ENCODE results near the gene CDC37L1. TPM values are rescaled to one million over a fixed set of nuclear protein-coding genes. Genes with fewer than 3 reads are reported as not detected.
A peak's percentile ranks its signal among the peaks of the same experiment; 100 is the strongest.

The CDC37L1 gene
- total and polyA plus RNA-seq, 2 experiments from 2014 or later = 26.9 to 29.6 TPM

DNA sequence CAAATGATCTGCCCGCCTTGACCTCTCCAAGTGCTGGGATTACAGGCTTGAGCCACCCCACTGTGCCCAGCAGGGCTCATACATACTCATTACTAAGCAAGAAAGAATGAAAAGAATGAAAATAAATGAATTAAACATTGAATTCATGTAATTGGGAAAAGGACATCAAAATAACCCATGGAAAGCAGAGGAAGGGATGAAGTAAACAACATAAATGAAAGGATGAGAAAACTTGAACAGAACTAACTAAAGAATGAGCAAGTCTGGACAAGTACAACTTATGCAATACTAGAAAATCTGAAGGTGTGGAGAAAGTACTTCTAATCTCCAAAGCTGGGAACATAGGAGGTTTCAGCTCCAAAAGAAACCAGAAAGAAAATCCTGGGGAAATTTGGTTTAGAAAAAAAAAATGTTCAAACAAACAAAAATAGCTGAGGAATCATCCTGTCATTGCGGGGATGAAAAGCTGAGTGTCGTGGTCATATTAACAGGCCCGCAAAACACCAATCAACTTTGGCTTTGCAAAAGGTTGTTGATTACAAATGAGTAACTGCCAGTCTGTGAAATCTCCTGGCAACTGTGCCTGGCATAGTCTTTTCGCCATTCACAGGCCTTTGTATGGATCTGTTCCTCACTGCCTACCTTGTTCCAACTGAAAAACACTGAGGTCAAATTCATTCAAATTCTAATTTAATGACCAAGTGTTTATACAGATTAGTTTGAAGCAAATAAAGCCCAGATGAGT is 63.9 kb downstream of the CDC37L1 start:
- Mint-ChIP-seq H3K4me3 (peak overlapping the region; percentile 84), H3K36me3 (ENCODE audit: low read depth) (no peaks in the 10 kb centered on the region; the same call in 2 of the 3 replicates), H3K27me3 (ENCODE audit: insufficient read depth, low read depth, poor library complexity) (peaks cover 13% of the 10 kb centered on the region), H3K27ac (0 out of 2 replicates have a peak overlapping the region, but pooled peaks have one; percentile 1), H3K4me1 (peaks cover 32% of the 10 kb centered on the region), H3K9me3 (no peaks in the 10 kb centered on the region; the same call in 2 of the 3 replicates)
- Histone ChIP-seq H3K79me2 (replicated peaks; ENCODE audit: insufficient read depth) (peaks cover 20% of the 10 kb centered on the region), H3K4me3 (peak overlapping the region; percentile 10), H3K27me3 (ENCODE audit: insufficient read depth) (no peaks in the 10 kb centered on the region), H3K27ac (ENCODE audit: low read depth) (peak overlapping the region; percentile 46), H3F3A (replicated peaks; ENCODE audit: low read depth) (no peaks in the 10 kb centered on the region; the same call in 1 of the 2 replicates), H3K9me2 (ENCODE audit: insufficient read depth) (no peaks in the 10 kb centered on the region), H3K36me3 (ENCODE audit: insufficient read depth) (no peaks in the 10 kb centered on the region), H2AFZ (no peak overlapping the region), H3K4me2 (peak overlapping the region; percentile 83), H4K20me1 (replicated peaks; ENCODE audit: insufficient read depth) (peaks cover 4% of the 10 kb centered on the region; the same call in 1 of the 2 replicates), H3K4me1 (ENCODE audit: insufficient read depth) (peaks cover 36% of the 10 kb centered on the region)
- ATAC-seq (no peak), DNase-seq (ENCODE audit: low spot score) (peak; percentile 32)
- no peak for TF ChIP-seq ZNF114 (CRISPR knock-in tag; IDR thresholded peaks at IDR 0.05)
- TF ChIP-seq POLR2AphosphoS5 (IDR thresholded peaks at IDR 0.05; ENCODE audit: low read depth) = no peak
- TF ChIP-seq, protein P1, sequence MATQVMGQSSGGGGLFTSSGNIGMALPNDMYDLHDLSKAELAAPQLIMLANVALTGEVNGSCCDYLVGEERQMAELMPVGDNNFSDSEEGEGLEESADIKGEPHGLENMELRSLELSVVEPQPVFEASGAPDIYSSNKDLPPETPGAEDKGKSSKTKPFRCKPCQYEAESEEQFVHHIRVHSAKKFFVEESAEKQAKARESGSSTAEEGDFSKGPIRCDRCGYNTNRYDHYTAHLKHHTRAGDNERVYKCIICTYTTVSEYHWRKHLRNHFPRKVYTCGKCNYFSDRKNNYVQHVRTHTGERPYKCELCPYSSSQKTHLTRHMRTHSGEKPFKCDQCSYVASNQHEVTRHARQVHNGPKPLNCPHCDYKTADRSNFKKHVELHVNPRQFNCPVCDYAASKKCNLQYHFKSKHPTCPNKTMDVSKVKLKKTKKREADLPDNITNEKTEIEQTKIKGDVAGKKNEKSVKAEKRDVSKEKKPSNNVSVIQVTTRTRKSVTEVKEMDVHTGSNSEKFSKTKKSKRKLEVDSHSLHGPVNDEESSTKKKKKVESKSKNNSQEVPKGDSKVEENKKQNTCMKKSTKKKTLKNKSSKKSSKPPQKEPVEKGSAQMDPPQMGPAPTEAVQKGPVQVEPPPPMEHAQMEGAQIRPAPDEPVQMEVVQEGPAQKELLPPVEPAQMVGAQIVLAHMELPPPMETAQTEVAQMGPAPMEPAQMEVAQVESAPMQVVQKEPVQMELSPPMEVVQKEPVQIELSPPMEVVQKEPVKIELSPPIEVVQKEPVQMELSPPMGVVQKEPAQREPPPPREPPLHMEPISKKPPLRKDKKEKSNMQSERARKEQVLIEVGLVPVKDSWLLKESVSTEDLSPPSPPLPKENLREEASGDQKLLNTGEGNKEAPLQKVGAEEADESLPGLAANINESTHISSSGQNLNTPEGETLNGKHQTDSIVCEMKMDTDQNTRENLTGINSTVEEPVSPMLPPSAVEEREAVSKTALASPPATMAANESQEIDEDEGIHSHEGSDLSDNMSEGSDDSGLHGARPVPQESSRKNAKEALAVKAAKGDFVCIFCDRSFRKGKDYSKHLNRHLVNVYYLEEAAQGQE (IDR thresholded peaks at IDR 0.05; ENCODE audit: unreplicated experiment) = no peak
- no peak for TF ChIP-seq STAT1 (IDR thresholded peaks at IDR 0.05; ENCODE audit: unreplicated experiment)
- no peak for TF ChIP-seq EZH2phosphoT487 (IDR thresholded peaks at IDR 0.05; ENCODE audit: unreplicated experiment)
- TF ChIP-seq NANOG (IDR thresholded peaks at IDR 0.05; ENCODE audit: borderline replicate concordance) = no peak
- TF ChIP-seq ZNF331 (CRISPR knock-in tag; IDR thresholded peaks at IDR 0.05; ENCODE audit: low read depth) = no peak
- TF ChIP-seq ZNF462 (CRISPR knock-in tag; IDR thresholded peaks at IDR 0.05) = no peak
